ENCODE results near the gene DHRSX.

DNA sequence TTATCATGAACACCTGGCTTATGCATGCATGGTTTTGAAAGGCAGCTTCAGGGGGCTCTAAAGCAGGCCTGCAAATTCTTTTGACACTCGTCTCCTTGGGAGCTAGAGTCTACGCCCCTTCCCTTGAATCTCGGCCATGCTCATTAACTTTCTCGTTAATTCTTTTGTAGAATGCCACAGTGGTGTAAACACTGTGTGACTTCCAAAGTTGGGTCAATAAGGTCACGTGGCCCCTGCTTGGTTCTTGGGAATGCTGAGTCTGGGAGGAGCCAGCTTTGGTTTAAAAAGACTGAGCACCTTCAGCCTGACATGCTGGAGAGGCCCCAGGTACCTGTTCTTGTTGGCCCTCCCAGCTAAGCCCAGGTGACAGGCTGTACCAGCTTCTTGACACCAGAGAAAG lies 228.4 kb downstream of the DHRSX start:
- TF ChIP-seq, protein P1, sequence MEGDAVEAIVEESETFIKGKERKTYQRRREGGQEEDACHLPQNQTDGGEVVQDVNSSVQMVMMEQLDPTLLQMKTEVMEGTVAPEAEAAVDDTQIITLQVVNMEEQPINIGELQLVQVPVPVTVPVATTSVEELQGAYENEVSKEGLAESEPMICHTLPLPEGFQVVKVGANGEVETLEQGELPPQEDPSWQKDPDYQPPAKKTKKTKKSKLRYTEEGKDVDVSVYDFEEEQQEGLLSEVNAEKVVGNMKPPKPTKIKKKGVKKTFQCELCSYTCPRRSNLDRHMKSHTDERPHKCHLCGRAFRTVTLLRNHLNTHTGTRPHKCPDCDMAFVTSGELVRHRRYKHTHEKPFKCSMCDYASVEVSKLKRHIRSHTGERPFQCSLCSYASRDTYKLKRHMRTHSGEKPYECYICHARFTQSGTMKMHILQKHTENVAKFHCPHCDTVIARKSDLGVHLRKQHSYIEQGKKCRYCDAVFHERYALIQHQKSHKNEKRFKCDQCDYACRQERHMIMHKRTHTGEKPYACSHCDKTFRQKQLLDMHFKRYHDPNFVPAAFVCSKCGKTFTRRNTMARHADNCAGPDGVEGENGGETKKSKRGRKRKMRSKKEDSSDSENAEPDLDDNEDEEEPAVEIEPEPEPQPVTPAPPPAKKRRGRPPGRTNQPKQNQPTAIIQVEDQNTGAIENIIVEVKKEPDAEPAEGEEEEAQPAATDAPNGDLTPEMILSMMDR (conservative IDR thresholded peaks at IDR 0.05 in 1 of 2, IDR thresholded peaks at IDR 0.05 in 1 of 2; ENCODE audit: extremely low read depth in 1 of 2, insufficient read depth in 1 of 2, low read depth in 1 of 2, low read length in 2 of 2), result no peak
- no peak for TF ChIP-seq EZH2 (IDR thresholded peaks at IDR 0.05; ENCODE audit: borderline replicate concordance, low read length)
